Fibroblast of mammary gland (primary cell): Measurements from ENCODE around the gene ARFGEF3.
A peak's percentile ranks its signal among the peaks of the same experiment; 100 is the strongest.

Source experiments
- DNase-seq: peaks from one replicate; pipeline ENCODE4 v3.0.0-alpha.2; 2010; ENCODE audit warnings: low read depth
- H3K4me3 ChIP-seq: 2 replicates; pipeline ENCODE4 v1.5.1; 2011; ENCODE audit warnings: low read depth, mild to moderate bottlenecking, low read length, moderate library complexity; ENCODE audit not compliant: control insufficient read depth
- CTCF ChIP-seq: conservative IDR thresholded peaks from 2 replicates; pipeline ENCODE4 v1.5.1; 2011; ENCODE audit warnings: low read depth, low read length, inconsistent platforms; ENCODE audit not compliant: control insufficient read depth, insufficient read depth

Gene ARFGEF3

GRCh38 chr6:138341176-138341575 is 179.4 kb downstream of the ARFGEF3 start:
- TF ChIP-seq CTCF: no peak
- DNase-seq: no peak
- no peak overlapping the region for H3K4me3 ChIP-seq

GRCh38 chr6:138343112-138343511 is 181.4 kb downstream of the ARFGEF3 start:
- no peak overlapping the region for H3K4me3 ChIP-seq
- no peak for TF ChIP-seq CTCF
- no peak for DNase-seq

GRCh38 chr6:138345565-138346285 is 184.0 kb downstream of the ARFGEF3 start:
- DNase-seq: no peak
- no peak overlapping the region for H3K4me3 ChIP-seq
- no peak for TF ChIP-seq CTCF

- TF ChIP-seq CTCF: no peak
- peak; percentile 22 for DNase-seq
- H3K4me3 ChIP-seq: no peak overlapping the region
Observed at GRCh38 chr6:138346302-138347195, 184.8 kb downstream of the ARFGEF3 start.

GRCh38 chr6:138347864-138348263 is 186.1 kb downstream of the ARFGEF3 start:
- H3K4me3 ChIP-seq: no peak overlapping the region
- no peak for DNase-seq
- TF ChIP-seq CTCF: no peak

- DNase-seq: no peak
- no peak for TF ChIP-seq CTCF
- H3K4me3 ChIP-seq: no peak overlapping the region
Observed at GRCh38 chr6:138349891-138350290, 188.2 kb downstream of the ARFGEF3 start.
